ENCODE measurements around the gene LYPD6B. TPM values are rescaled to one million over a fixed set of nuclear protein-coding genes. Genes with fewer than 3 reads are reported as not detected.

The LYPD6B gene
- total and polyA plus RNA-seq, 2 experiments from 2014 or later: 16.8 to 26.0 TPM

DNA sequence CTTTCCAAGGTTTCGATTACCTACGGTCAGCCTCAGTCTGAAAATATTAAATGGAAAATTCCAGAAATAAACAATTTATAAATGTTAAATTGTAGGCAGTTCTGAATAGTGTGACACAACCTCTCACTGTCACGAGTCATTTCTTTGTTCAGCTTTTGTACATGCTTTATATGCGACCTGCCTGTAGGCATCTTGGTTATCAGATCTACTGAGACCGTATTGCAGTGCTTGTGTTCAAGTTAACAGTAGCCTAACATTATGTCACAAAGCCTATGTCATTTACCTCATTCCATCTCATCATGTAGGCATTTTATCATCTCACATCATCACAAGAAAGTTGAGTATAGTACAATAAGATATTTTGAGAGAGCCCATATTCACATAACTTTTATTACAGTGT lies 77.3 kb downstream of the LYPD6B start:
- WGBS (ENCODE audit: low lambda C conversion rate, missing lambda C conversion rate): 94% methylated on average over 5 of the region's 5 CpGs
- Histone ChIP-seq H3K4me3 (no peak overlapping the region), H3K27ac (no peak overlapping the region), H4K20me1 (ENCODE audit: insufficient read depth, poor library complexity, severe bottlenecking) (no peaks in the 10 kb centered on the region), H3K27me3 (no peaks in the 10 kb centered on the region), H3K79me2 (no peaks in the 10 kb centered on the region), H2AFZ (no peak overlapping the region), H3K4me2 (no peak overlapping the region), H3K36me3 (replicated peaks; ENCODE audit: insufficient read depth, low read depth) (no peaks in the 10 kb centered on the region), H3K4me1 (ENCODE audit: insufficient read depth) (no peaks in the 10 kb centered on the region), H3K9me2 (replicated peaks; ENCODE audit: insufficient read depth) (no peaks in the 10 kb centered on the region), H3K9me3 (ENCODE audit: low read depth) (no peaks in the 10 kb centered on the region)
- no peak for DNase-seq (ENCODE audit: low spot score)
- TF ChIP-seq, protein P1, sequence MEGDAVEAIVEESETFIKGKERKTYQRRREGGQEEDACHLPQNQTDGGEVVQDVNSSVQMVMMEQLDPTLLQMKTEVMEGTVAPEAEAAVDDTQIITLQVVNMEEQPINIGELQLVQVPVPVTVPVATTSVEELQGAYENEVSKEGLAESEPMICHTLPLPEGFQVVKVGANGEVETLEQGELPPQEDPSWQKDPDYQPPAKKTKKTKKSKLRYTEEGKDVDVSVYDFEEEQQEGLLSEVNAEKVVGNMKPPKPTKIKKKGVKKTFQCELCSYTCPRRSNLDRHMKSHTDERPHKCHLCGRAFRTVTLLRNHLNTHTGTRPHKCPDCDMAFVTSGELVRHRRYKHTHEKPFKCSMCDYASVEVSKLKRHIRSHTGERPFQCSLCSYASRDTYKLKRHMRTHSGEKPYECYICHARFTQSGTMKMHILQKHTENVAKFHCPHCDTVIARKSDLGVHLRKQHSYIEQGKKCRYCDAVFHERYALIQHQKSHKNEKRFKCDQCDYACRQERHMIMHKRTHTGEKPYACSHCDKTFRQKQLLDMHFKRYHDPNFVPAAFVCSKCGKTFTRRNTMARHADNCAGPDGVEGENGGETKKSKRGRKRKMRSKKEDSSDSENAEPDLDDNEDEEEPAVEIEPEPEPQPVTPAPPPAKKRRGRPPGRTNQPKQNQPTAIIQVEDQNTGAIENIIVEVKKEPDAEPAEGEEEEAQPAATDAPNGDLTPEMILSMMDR (IDR thresholded peaks at IDR 0.05; ENCODE audit: poor library complexity): no peak
- TF ChIP-seq EZH2 (IDR thresholded peaks at IDR 0.05; ENCODE audit: borderline replicate concordance): no peak
- no peak for TF ChIP-seq EZH2phosphoT487 (IDR thresholded peaks at IDR 0.05; ENCODE audit: low read depth, severe bottlenecking, unreplicated experiment)

DNA sequence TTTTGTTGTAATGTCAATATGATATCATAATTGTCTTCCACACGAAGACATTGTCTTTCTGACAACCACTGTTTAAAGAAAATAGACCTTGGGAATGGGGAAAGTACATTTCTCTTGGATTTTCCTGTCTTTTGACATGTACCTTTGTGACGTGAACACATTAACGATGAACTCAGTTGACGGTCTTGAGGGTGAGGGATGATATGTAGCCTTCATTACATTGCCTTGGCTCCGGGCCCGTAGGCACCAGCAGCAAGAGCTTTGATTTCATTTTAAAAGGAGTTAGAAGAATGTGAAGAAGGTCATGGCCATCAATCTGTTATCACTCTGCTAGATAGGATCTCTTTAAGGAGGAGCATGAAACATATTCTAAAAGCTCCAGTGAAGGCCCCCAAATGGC lies 80.9 kb downstream of the LYPD6B start:
- no peaks in the 10 kb centered on the region for H4K20me1 ChIP-seq (ENCODE audit: insufficient read depth, poor library complexity, severe bottlenecking)
- TF ChIP-seq EZH2 (IDR thresholded peaks at IDR 0.05; ENCODE audit: borderline replicate concordance) (no peak), EZH2phosphoT487 (IDR thresholded peaks at IDR 0.05; ENCODE audit: low read depth, severe bottlenecking, unreplicated experiment) (no peak)
- TF ChIP-seq, protein P1 (IDR thresholded peaks at IDR 0.05; ENCODE audit: poor library complexity): no peak
- H3K79me2 ChIP-seq: no peaks in the 10 kb centered on the region
- WGBS (ENCODE audit: low lambda C conversion rate, missing lambda C conversion rate): 48% methylated on average over 6 of the region's 6 CpGs
- H3K4me3 ChIP-seq: no peak overlapping the region
- H3K9me2 ChIP-seq (replicated peaks; ENCODE audit: insufficient read depth): no peaks in the 10 kb centered on the region
- H3K36me3 ChIP-seq (replicated peaks; ENCODE audit: insufficient read depth, low read depth): no peaks in the 10 kb centered on the region
- no peak for DNase-seq (ENCODE audit: low spot score)
- no peaks in the 10 kb centered on the region for H3K9me3 ChIP-seq (ENCODE audit: low read depth)
- peak overlapping the region; percentile 3 for H3K4me2 ChIP-seq
- no peak overlapping the region for H2AFZ ChIP-seq
- peaks cover 6% of the 10 kb centered on the region for H3K4me1 ChIP-seq (ENCODE audit: insufficient read depth)
- no peak overlapping the region for H3K27ac ChIP-seq
- H3K27me3 ChIP-seq: no peaks in the 10 kb centered on the region

DNA sequence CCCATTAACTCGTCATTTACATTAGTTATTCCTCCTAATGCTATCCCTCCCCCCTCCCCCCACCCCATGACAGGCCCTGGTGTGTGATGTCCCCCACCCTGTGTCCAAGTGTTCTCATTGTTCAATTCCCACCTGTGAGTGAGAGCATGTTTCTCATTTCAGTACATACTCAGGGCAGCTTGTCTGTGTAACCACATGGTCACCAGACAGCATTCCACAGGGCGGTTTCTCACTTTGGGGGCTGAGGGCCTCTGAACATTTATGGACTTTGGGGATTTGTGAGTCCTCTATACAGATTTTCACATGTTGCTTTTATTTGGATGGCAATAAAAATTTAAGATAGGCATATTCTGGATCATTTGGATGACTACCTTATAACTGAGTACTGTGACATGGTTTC lies 84.0 kb downstream of the LYPD6B start:
- Histone ChIP-seq H3K4me1 (ENCODE audit: insufficient read depth) (peaks cover 16% of the 10 kb centered on the region), H3K4me3 (no peak overlapping the region), H3K9me2 (replicated peaks; ENCODE audit: insufficient read depth) (no peaks in the 10 kb centered on the region), H3K27ac (no peak overlapping the region), H2AFZ (no peak overlapping the region), H4K20me1 (ENCODE audit: insufficient read depth, poor library complexity, severe bottlenecking) (no peaks in the 10 kb centered on the region), H3K9me3 (ENCODE audit: low read depth) (no peaks in the 10 kb centered on the region), H3K36me3 (replicated peaks; ENCODE audit: insufficient read depth, low read depth) (no peaks in the 10 kb centered on the region), H3K27me3 (no peaks in the 10 kb centered on the region), H3K4me2 (no peak overlapping the region), H3K79me2 (no peaks in the 10 kb centered on the region)
- DNase-seq (ENCODE audit: low spot score): no peak
- TF ChIP-seq EZH2 (IDR thresholded peaks at IDR 0.05; ENCODE audit: borderline replicate concordance): no peak
- TF ChIP-seq EZH2phosphoT487 (IDR thresholded peaks at IDR 0.05; ENCODE audit: low read depth, severe bottlenecking, unreplicated experiment): no peak
- TF ChIP-seq, protein P1 (IDR thresholded peaks at IDR 0.05; ENCODE audit: poor library complexity): no peak
- 65% methylated on average over 2 of the region's 2 CpGs for WGBS (ENCODE audit: low lambda C conversion rate, missing lambda C conversion rate)

Data from hepatocyte (in vitro differentiated cells).